Panc1 (cell line): ENCODE measurements around the gene USP15. TPM values are rescaled to one million over a fixed set of nuclear protein-coding genes. Genes with fewer than 3 reads are reported as not detected.

ENCODE experiments used
- ATAC-seq: fragments of 200-7000 bp; cut with Tn5 transposase; 2 replicates; pipeline ENCODE4 v1.9.1; 2020; ENCODE audit warnings: mild to moderate bottlenecking, moderate library complexity
- BruUV-seq: library from RNA; stranded (reverse); fragments of 400-500 nt; replicated peaks from 2 replicates; lab custom pipeline; 2021; lab: Mats Ljungman, UMichigan
- CTCF ChIA-PET: fragments of 300-600 bp; sonication (Branson Sonifier 250); formaldehyde crosslinking; loops from one replicate; lab custom pipeline; 2022; ENCODE audit warnings: antibody characterized with exemption; lab: Charles Lee
- POLR2A ChIA-PET: fragments of 300-600 bp; sonication (Branson Sonifier 250); formaldehyde crosslinking; loops from one replicate; lab custom pipeline; 2022; ENCODE audit warnings: antibody characterized with exemption; lab: Charles Lee
- DNase-seq: peaks from one replicate; pipeline ENCODE4 v3.0.0-alpha.2; 2010; ENCODE audit warnings: low read depth, low spot score
- H3K27ac ChIP-seq: 2 replicates; pipeline ENCODE4 v1.5.1; 2011; ENCODE audit warnings: mild to moderate bottlenecking, low read length, inconsistent platforms
- H3K27me3 ChIP-seq: fragments of 200-500 bp; sonication (Bioruptor generic); 2 replicates; pipeline ENCODE4 v1.6.0; 2014; ENCODE audit warnings: low read length, inconsistent platforms; ENCODE audit not compliant: control insufficient read depth, insufficient read depth
- H3K36me3 ChIP-seq: fragments of 200-500 bp; sonication (Bioruptor generic); 2 replicates; pipeline ENCODE4 v1.5.1; 2014; ENCODE audit warnings: inconsistent platforms, mild to moderate bottlenecking, low read length, moderate library complexity; ENCODE audit not compliant: control insufficient read depth, insufficient read depth
- H3K4me1 ChIP-seq: 2 replicates; pipeline ENCODE4 v1.5.1; 2011; ENCODE audit warnings: inconsistent platforms, mild to moderate bottlenecking, low read length, moderate library complexity; ENCODE audit not compliant: control insufficient read depth, insufficient read depth
- H3K4me3 ChIP-seq, 2 experiments: 2 replicates each; pipeline ENCODE4 v1.5.1; 2011 to 2012; ENCODE audit warnings: low read depth in 2 of 2, low read length in 2 of 2, mild to moderate bottlenecking in 2 of 2, inconsistent platforms in 1 of 2, moderate library complexity in 1 of 2
- H3K9me3 ChIP-seq: fragments of 200-500 bp; sonication (Bioruptor generic); 2 replicates; pipeline ENCODE4 v1.5.1; 2014; ENCODE audit warnings: low read depth, mild to moderate bottlenecking, inconsistent platforms, low read length, moderate library complexity; ENCODE audit not compliant: control insufficient read depth, insufficient read depth
- CTCF ChIP-seq: fragments of 450-650 bp; IDR thresholded peaks from 2 replicates; pipeline ENCODE4 v1.5.1; 2017; ENCODE audit warnings: mild to moderate bottlenecking
- POLR2AphosphoS5 ChIP-seq: IDR thresholded peaks from 2 replicates; pipeline ENCODE4 v1.6.1; 2012; ENCODE audit warnings: mild to moderate bottlenecking, low read depth, low read length, moderate library complexity
- REST ChIP-seq, 2 experiments: IDR thresholded peaks; 2 replicates each; pipeline ENCODE4 v1.6.1; 2011 to 2012; ENCODE audit warnings: low read depth in 2 of 2, control low read depth in 1 of 2, low read length in 1 of 2, mild to moderate bottlenecking in 1 of 2, moderate library complexity in 1 of 2; ENCODE audit not compliant: insufficient read depth in 1 of 2
- SIN3A ChIP-seq: IDR thresholded peaks from 2 replicates; pipeline ENCODE4 v1.6.1; 2012; ENCODE audit warnings: low read depth, mild to moderate bottlenecking, low read length, moderate library complexity, borderline replicate concordance; ENCODE audit not compliant: insufficient read depth
- TCF7L2 ChIP-seq: IDR thresholded peaks from 2 replicates; pipeline ENCODE4 v1.6.1; 2011; ENCODE audit warnings: mild to moderate bottlenecking, low read depth, low read length, inconsistent platforms
- in situ Hi-C: cut with HindIII; loops from 2 replicates; pipeline ENCODE4 v1.10.0; 2016; ENCODE audit warnings: low sequenced_read_pairs, low pct_unique_long_range_greater_than_20kb
- intact Hi-C: fragments of 100-400 bp; cut with micrococcal nuclease; formaldehyde crosslinking; loops from one replicate; pipeline ENCODE4 v1.10.0; 2022; ENCODE audit not compliant: unreplicated experiment
- total RNA-seq: library from RNA; stranded (reverse); gene quantifications from one replicate; pipeline ENCODE4 v1.2.1, GENCODE V29; 2021; ENCODE audit not compliant: unreplicated experiment

The USP15 gene
- total RNA-seq, 1 experiment from 2014 or later: 35.4 TPM

GRCh38 chr12:62215506-62215905, 44.7 kb upstream of the USP15 start:
- no peak for TF ChIP-seq TCF7L2
- no peak for TF ChIP-seq CTCF
- TF ChIP-seq REST (IDR thresholded peaks at IDR 0.05; ENCODE audit: insufficient read depth in 1 of 2, low read depth in 2 of 2, low read length in 1 of 2): no peak
- no peak for TF ChIP-seq SIN3A
- no peak for TF ChIP-seq POLR2AphosphoS5
- intact Hi-C loops: no loop called here
- in situ Hi-C loops: no loop called here
- BruUV-seq: no TSS peak
- POLR2A ChIA-PET: no interaction called here
- 0 out of 2 replicates have a peak, but pooled peaks cover 2% of the 10 kb centered on the region for H3K4me1 ChIP-seq
- no peaks in the 10 kb centered on the region for H3K9me3 ChIP-seq
- CTCF ChIA-PET: interaction anchor here (0.6 kb wide), 1 partner anchor 1237 kb away, joined by 10 read pairs; no protein-coding TSS in a partner anchor
- no peak overlapping the region for H3K27ac ChIP-seq
- no peaks in the 10 kb centered on the region for H3K36me3 ChIP-seq
- no peak for ATAC-seq
- no peak overlapping the region for H3K4me3 ChIP-seq
- no peak for DNase-seq
- peaks cover 15% of the 10 kb centered on the region for H3K27me3 ChIP-seq

GRCh38 chr12:62217466-62218194, 42.6 kb upstream of the USP15 start:
- in situ Hi-C loops: no loop called here

GRCh38 chr12:62221107-62221506, 39.1 kb upstream of the USP15 start:
- intact Hi-C loops: no loop called here
- Histone ChIP-seq H3K36me3 (no peaks in the 10 kb centered on the region), H3K27me3 (0 out of 2 replicates have a peak, but pooled peaks cover 2% of the 10 kb centered on the region), H3K9me3 (no peaks in the 10 kb centered on the region), H3K4me3 (no peak overlapping the region), H3K4me1 (no peaks in the 10 kb centered on the region), H3K27ac (no peak overlapping the region)
- in situ Hi-C loops: no loop called here
- POLR2A ChIA-PET: no interaction called here
- DNase-seq: no peak
- CTCF ChIA-PET: no interaction called here
- no peak for ATAC-seq
- BruUV-seq: no TSS peak
- TF ChIP-seq REST (IDR thresholded peaks at IDR 0.05; ENCODE audit: insufficient read depth in 1 of 2, low read depth in 2 of 2, low read length in 1 of 2) (no peak), TCF7L2 (no peak), CTCF (no peak), POLR2AphosphoS5 (no peak), SIN3A (no peak)

More at GRCh38 chr12:62217466-62218194, 42.6 kb upstream of the USP15 start:
- Histone ChIP-seq H3K27ac (no peak overlapping the region), H3K36me3 (no peaks in the 10 kb centered on the region), H3K9me3 (no peaks in the 10 kb centered on the region), H3K4me3 (no peak overlapping the region), H3K27me3 (peaks cover 3% of the 10 kb centered on the region; the same call in 1 of the 2 replicates), H3K4me1 (no peaks in the 10 kb centered on the region)
- DNase-seq (no peak), ATAC-seq (no peak)
- BruUV-seq: no TSS peak
- intact Hi-C loops: no loop called here
- CTCF ChIA-PET: no interaction called here
- POLR2A ChIA-PET: no interaction called here
- TF ChIP-seq POLR2AphosphoS5: no peak
